ENCODE measurements around the gene OR4D1.

Gene OR4D1

GRCh38 chr17:58165981-58166380 is 17.8 kb downstream of the OR4D1 start:
- no peak for DNase-seq
- Histone ChIP-seq H2AFZ (ENCODE audit: low read depth, low read length) (no peak overlapping the region), H3K4me1 (ENCODE audit: insufficient read depth, low read length) (no peaks in the 10 kb centered on the region), H3K4me3 (ENCODE audit: low read depth in 1 of 2, low read length in 2 of 2) (no peak overlapping the region), H3K9ac (ENCODE audit: low read depth, low read length) (no peak overlapping the region), H3K79me2 (ENCODE audit: insufficient read depth, low read length) (no peaks in the 10 kb centered on the region), H3K27me3 (ENCODE audit: insufficient read depth, low read length, poor library complexity) (peaks cover 21% of the 10 kb centered on the region), H3K4me2 (ENCODE audit: insufficient read depth, low read length) (no peak overlapping the region), H3K36me3 (ENCODE audit: insufficient read depth, low read length) (no peaks in the 10 kb centered on the region), H3K27ac (ENCODE audit: low read length) (no peak overlapping the region), H4K20me1 (ENCODE audit: insufficient read depth, low read length) (0 out of 2 replicates have a peak, but pooled peaks cover 3% of the 10 kb centered on the region), H3K9me3 (ENCODE audit: insufficient read depth, low read length, severe bottlenecking) (no peaks in the 10 kb centered on the region)
- TF ChIP-seq EZH2 (IDR thresholded peaks at IDR 0.05; ENCODE audit: borderline replicate concordance, low read depth, low read length, severe bottlenecking) (no peak), CTCF (IDR thresholded peaks at IDR 0.05; ENCODE audit: borderline replicate concordance, extremely low read depth, low read length, poor library complexity, severe bottlenecking) (no peak)
- no peak for ATAC-seq (ENCODE audit: insufficient read depth, low read depth)

- peaks cover 17% of the 10 kb centered on the region for H3K27me3 ChIP-seq (ENCODE audit: insufficient read depth, low read length, poor library complexity)
- no peaks in the 10 kb centered on the region for H3K36me3 ChIP-seq (ENCODE audit: insufficient read depth, low read length)
- H3K27ac ChIP-seq (ENCODE audit: low read length) = no peak within 1 kb of the TSS
- no peaks in the 10 kb centered on the region for H3K79me2 ChIP-seq (ENCODE audit: insufficient read depth, low read length)
- 0 out of 2 replicates have a peak, but pooled peaks cover 3% of the 10 kb centered on the region for H4K20me1 ChIP-seq (ENCODE audit: insufficient read depth, low read length)
- DNase-seq (no peak), ATAC-seq (ENCODE audit: insufficient read depth, low read depth) (no peak)
- no peaks in the 10 kb centered on the region for H3K4me1 ChIP-seq (ENCODE audit: insufficient read depth, low read length)
- H2AFZ ChIP-seq (ENCODE audit: low read depth, low read length) = no peak within 1 kb of the TSS
- H3K4me2 ChIP-seq (ENCODE audit: insufficient read depth, low read length) = no peak within 1 kb of the TSS
- no peak within 1 kb of the TSS for H3K9ac ChIP-seq (ENCODE audit: low read depth, low read length)
- no peaks in the 10 kb centered on the region for H3K9me3 ChIP-seq (ENCODE audit: insufficient read depth, low read length, severe bottlenecking)
- no peak for TF ChIP-seq CTCF (IDR thresholded peaks at IDR 0.05; ENCODE audit: borderline replicate concordance, extremely low read depth, low read length, poor library complexity, severe bottlenecking)
- no peak within 1 kb of the TSS for H3K4me3 ChIP-seq (ENCODE audit: low read depth in 1 of 2, low read length in 2 of 2)
These were observed 18.5 kb downstream of the OR4D1 start, which contains the start of gene OR4D2 for GRCh38 chr17:58166682-58167081. OR4D2 (plus strand) TSS chr17:58166982; CDS start chr17:58169656, 2,674 bp downstream.

GRCh38 chr17:58170622-58171021 is 22.4 kb downstream of the OR4D1 start:
- peaks cover 20% of the 10 kb centered on the region for H3K27me3 ChIP-seq (ENCODE audit: insufficient read depth, low read length, poor library complexity)
- H3K4me1 ChIP-seq (ENCODE audit: insufficient read depth, low read length) = no peaks in the 10 kb centered on the region
- H3K36me3 ChIP-seq (ENCODE audit: insufficient read depth, low read length) = no peaks in the 10 kb centered on the region
- no peak overlapping the region for H3K27ac ChIP-seq (ENCODE audit: low read length)
- 0 out of 2 replicates have a peak, but pooled peaks cover 3% of the 10 kb centered on the region for H4K20me1 ChIP-seq (ENCODE audit: insufficient read depth, low read length)
- H3K4me2 ChIP-seq (ENCODE audit: insufficient read depth, low read length) = no peak overlapping the region
- ATAC-seq (ENCODE audit: insufficient read depth, low read depth) (no peak), DNase-seq (no peak)
- no peak overlapping the region for H2AFZ ChIP-seq (ENCODE audit: low read depth, low read length)
- H3K4me3 ChIP-seq (ENCODE audit: low read depth in 1 of 2, low read length in 2 of 2) = no peak overlapping the region
- H3K9me3 ChIP-seq (ENCODE audit: insufficient read depth, low read length, severe bottlenecking) = no peaks in the 10 kb centered on the region
- no peak for TF ChIP-seq CTCF (IDR thresholded peaks at IDR 0.05; ENCODE audit: borderline replicate concordance, extremely low read depth, low read length, poor library complexity, severe bottlenecking)
- no peaks in the 10 kb centered on the region for H3K79me2 ChIP-seq (ENCODE audit: insufficient read depth, low read length)
- H3K9ac ChIP-seq (ENCODE audit: low read depth, low read length) = no peak overlapping the region
